GM19468 (cell line): Measurements from ENCODE around the gene S100A4.

Source experiments
- ATAC-seq: cut with Tn5 transposase; IDR thresholded peaks from one replicate; pipeline ENCODE4 v1.9.1; 2021; ENCODE audit warnings: mild to moderate bottlenecking, moderate library complexity, moderate number of reproducible peaks; ENCODE audit not compliant: unreplicated experiment; ENCODE audit errors: extremely low read depth

The S100A4 gene

GRCh38 chr1:153549741-153550397 lies 4.3 kb upstream of the S100A4 start:
- ATAC-seq, result no peak

- no peak for ATAC-seq
These were observed 3.4 kb upstream of the S100A4 start, which contains the start of gene S100A3 for GRCh38 chr1:153548722-153549688. S100A3 (minus strand) TSS chr1:153549258; CDS start chr1:153548485, 773 bp downstream.

GRCh38 chr1:153547560-153548551 lies 2.2 kb upstream of the S100A4 start:
- no peak for ATAC-seq

GRCh38 chr1:153546796-153547559 lies 1.4 kb upstream of the S100A4 start:
- ATAC-seq, result no peak

GRCh38 chr1:153546371-153546770 lies 765 bp upstream of the S100A4 start:
- no peak for ATAC-seq

- ATAC-seq, result no peak
These were observed 1.0 kb downstream of the S100A4 start for GRCh38 chr1:153544453-153545066.

GRCh38 chr1:153543736-153544135 lies 1.9 kb downstream of the S100A4 start:
- no peak for ATAC-seq

- ATAC-seq, result no peak
These were observed 2.5 kb downstream of the S100A4 start for GRCh38 chr1:153542956-153543711.

- no peak for ATAC-seq
These were observed 3.7 kb downstream of the S100A4 start for GRCh38 chr1:153541641-153542590.

GRCh38 chr1:153540394-153541361 lies 4.9 kb downstream of the S100A4 start, which contains the start of gene S100A5:
S100A5 (minus strand) TSS chr1:153540934; CDS start chr1:153540191, 743 bp downstream.
- ATAC-seq, result no peak

GRCh38 chr1:153539395-153540093 lies 6.1 kb downstream of the S100A4 start:
- no peak for ATAC-seq

- no peak for ATAC-seq
These were observed 7.2 kb downstream of the S100A4 start for GRCh38 chr1:153538315-153538821.

GRCh38 chr1:153537376-153537730 lies 8.3 kb downstream of the S100A4 start:
- ATAC-seq, result no peak

- ATAC-seq, result no peak
These were observed 8.8 kb downstream of the S100A4 start for GRCh38 chr1:153536671-153537375.
